ENCODE data around the gene IL18.
A peak's percentile ranks its signal among the peaks of the same experiment; 100 is the strongest.

Gene IL18

DNA sequence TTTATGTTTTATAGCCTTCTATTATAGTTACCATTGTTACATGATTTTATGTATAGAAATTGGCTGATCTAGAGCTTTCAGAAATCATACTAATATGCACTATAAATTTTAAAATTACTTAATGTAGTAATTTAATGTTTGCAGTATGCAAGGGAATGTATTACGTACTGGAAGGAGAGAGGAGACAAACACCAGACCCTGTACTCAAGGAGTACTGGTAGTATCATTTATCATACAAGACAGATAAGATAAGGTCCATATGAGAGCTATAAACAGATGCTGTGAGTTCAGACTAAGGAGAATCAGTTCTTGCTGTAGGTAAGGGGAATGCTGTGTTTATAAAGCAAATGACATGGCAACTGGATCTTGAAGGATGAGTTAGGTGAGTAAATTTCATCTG lies 12.2 kb upstream of the IL18 start:
- H3K79me2 ChIP-seq (ENCODE audit: control insufficient read depth, insufficient read depth, low read length) = no peaks in the 10 kb centered on the region
- H3K79me1 ChIP-seq (ENCODE audit: low read length) = no peaks in the 10 kb centered on the region
- no peaks in the 10 kb centered on the region for H3K4me1 ChIP-seq (ENCODE audit: control insufficient read depth, low read depth, low read length)
- no peak overlapping the region for H2BK5ac ChIP-seq (ENCODE audit: low read length)
- no peaks in the 10 kb centered on the region for H3K27me3 ChIP-seq (ENCODE audit: insufficient read depth, low read length, poor library complexity)
- no peak overlapping the region for H3K4me2 ChIP-seq (ENCODE audit: low read length)
- no peak overlapping the region for H3K4ac ChIP-seq (ENCODE audit: low read depth, low read length)
- no peak overlapping the region for H2BK15ac ChIP-seq (replicated peaks; ENCODE audit: low read depth)
- H3K56ac ChIP-seq (ENCODE audit: low read length) = no peak overlapping the region
- H3K9ac ChIP-seq (ENCODE audit: low read length) = no peak overlapping the region
- H4K8ac ChIP-seq (ENCODE audit: low read depth, low read length) = no peak overlapping the region
- H3K36me3 ChIP-seq (ENCODE audit: control insufficient read depth, insufficient read depth, low read length) = no peaks in the 10 kb centered on the region
- DNase-seq = no peak
- no peak overlapping the region for H3K18ac ChIP-seq (ENCODE audit: low read length)
- no peak overlapping the region for H3K23ac ChIP-seq (ENCODE audit: low read length)
- no peak overlapping the region for H4K5ac ChIP-seq (ENCODE audit: low read length)
- no peak overlapping the region for H3K27ac ChIP-seq (ENCODE audit: low read depth, low read length)
- no peak overlapping the region for H3K4me3 ChIP-seq (ENCODE audit: low read length)
- H2AK5ac ChIP-seq (ENCODE audit: low read length) = no peak overlapping the region
- H2BK120ac ChIP-seq (ENCODE audit: low read depth, low read length) = no peak overlapping the region
- no CpG with 5 or more reads among the region's 1 CpG for WGBS (ENCODE audit: extremely low coverage, insufficient coverage, low lambda C conversion rate)

- Histone ChIP-seq H4K8ac (ENCODE audit: low read depth, low read length) (no peak overlapping the region), H3K56ac (ENCODE audit: low read length) (no peak overlapping the region), H3K9ac (ENCODE audit: low read length) (no peak overlapping the region), H3K27ac (ENCODE audit: low read depth, low read length) (no peak overlapping the region), H3K27me3 (ENCODE audit: insufficient read depth, low read length, poor library complexity) (no peaks in the 10 kb centered on the region), H3K4me1 (ENCODE audit: control insufficient read depth, low read depth, low read length) (no peaks in the 10 kb centered on the region), H4K5ac (ENCODE audit: low read length) (no peak overlapping the region), H3K79me1 (ENCODE audit: low read length) (no peaks in the 10 kb centered on the region), H3K79me2 (ENCODE audit: control insufficient read depth, insufficient read depth, low read length) (no peaks in the 10 kb centered on the region), H2BK5ac (ENCODE audit: low read length) (no peak overlapping the region), H3K36me3 (ENCODE audit: control insufficient read depth, insufficient read depth, low read length) (no peaks in the 10 kb centered on the region), H3K4me2 (ENCODE audit: low read length) (no peak overlapping the region), H3K23ac (ENCODE audit: low read length) (no peak overlapping the region), H3K18ac (ENCODE audit: low read length) (no peak overlapping the region), H3K4me3 (ENCODE audit: low read length) (no peak overlapping the region), H2AK5ac (ENCODE audit: low read length) (no peak overlapping the region), H2BK120ac (ENCODE audit: low read depth, low read length) (no peak overlapping the region), H2BK15ac (replicated peaks; ENCODE audit: low read depth) (no peak overlapping the region), H3K4ac (ENCODE audit: low read depth, low read length) (no peak overlapping the region)
- no peak for DNase-seq
- WGBS (ENCODE audit: extremely low coverage, insufficient coverage, low lambda C conversion rate) = no CpG with 5 or more reads among the region's 4 CpGs
Observed at GRCh38 chr11:112175599-112175952, 11.7 kb upstream of the IL18 start.

- Histone ChIP-seq H4K8ac (ENCODE audit: low read depth, low read length) (no peak within 1 kb of the TSS), H3K4me2 (ENCODE audit: low read length) (no peak within 1 kb of the TSS), H3K56ac (ENCODE audit: low read length) (no peak within 1 kb of the TSS), H3K36me3 (ENCODE audit: control insufficient read depth, insufficient read depth, low read length) (no peaks in the 10 kb centered on the region), H2BK5ac (ENCODE audit: low read length) (no peak within 1 kb of the TSS), H3K27ac (ENCODE audit: low read depth, low read length) (no peak within 1 kb of the TSS), H3K4me3 (ENCODE audit: low read length) (no peak within 1 kb of the TSS), H2AK5ac (ENCODE audit: low read length) (no peak within 1 kb of the TSS), H3K4me1 (ENCODE audit: control insufficient read depth, low read depth, low read length) (no peaks in the 10 kb centered on the region), H3K79me2 (ENCODE audit: control insufficient read depth, insufficient read depth, low read length) (no peaks in the 10 kb centered on the region), H4K5ac (ENCODE audit: low read length) (no peak within 1 kb of the TSS), H2BK15ac (replicated peaks; ENCODE audit: low read depth) (no peak within 1 kb of the TSS), H3K18ac (ENCODE audit: low read length) (no peak within 1 kb of the TSS), H3K9ac (ENCODE audit: low read length) (no peak within 1 kb of the TSS), H3K27me3 (ENCODE audit: insufficient read depth, low read length, poor library complexity) (no peaks in the 10 kb centered on the region), H2BK120ac (ENCODE audit: low read depth, low read length) (no peak within 1 kb of the TSS), H3K79me1 (ENCODE audit: low read length) (no peaks in the 10 kb centered on the region), H3K4ac (ENCODE audit: low read depth, low read length) (no peak within 1 kb of the TSS), H3K23ac (ENCODE audit: low read length) (no peak within 1 kb of the TSS)
- no CpG with 5 or more reads among the region's 11 CpGs for WGBS (ENCODE audit: extremely low coverage, insufficient coverage, low lambda C conversion rate)
- peak; percentile 70 for DNase-seq
Observed at GRCh38 chr11:112174789-112175598, 11.1 kb upstream of the IL18 start, which contains the start of gene BCO2. BCO2 (plus strand) TSS chr11:112175512; CDS start chr11:112175602, 90 bp downstream.

GRCh38 chr11:112173152-112173551 lies 9.3 kb upstream of the IL18 start:
- no peak overlapping the region for H3K23ac ChIP-seq (ENCODE audit: low read length)
- no peak overlapping the region for H4K8ac ChIP-seq (ENCODE audit: low read depth, low read length)
- H3K18ac ChIP-seq (ENCODE audit: low read length) = no peak overlapping the region
- H3K56ac ChIP-seq (ENCODE audit: low read length) = no peak overlapping the region
- H3K27me3 ChIP-seq (ENCODE audit: insufficient read depth, low read length, poor library complexity) = no peaks in the 10 kb centered on the region
- H2BK120ac ChIP-seq (ENCODE audit: low read depth, low read length) = no peak overlapping the region
- H3K27ac ChIP-seq (ENCODE audit: low read depth, low read length) = no peak overlapping the region
- no peak overlapping the region for H3K4me3 ChIP-seq (ENCODE audit: low read length)
- DNase-seq = no peak
- no peaks in the 10 kb centered on the region for H3K79me1 ChIP-seq (ENCODE audit: low read length)
- no peak overlapping the region for H3K9ac ChIP-seq (ENCODE audit: low read length)
- H4K5ac ChIP-seq (ENCODE audit: low read length) = no peak overlapping the region
- no peak overlapping the region for H3K4me2 ChIP-seq (ENCODE audit: low read length)
- no peaks in the 10 kb centered on the region for H3K4me1 ChIP-seq (ENCODE audit: control insufficient read depth, low read depth, low read length)
- no peak overlapping the region for H2AK5ac ChIP-seq (ENCODE audit: low read length)
- no CpG with 5 or more reads among the region's 3 CpGs for WGBS (ENCODE audit: extremely low coverage, insufficient coverage, low lambda C conversion rate)
- no peak overlapping the region for H2BK15ac ChIP-seq (replicated peaks; ENCODE audit: low read depth)
- no peaks in the 10 kb centered on the region for H3K79me2 ChIP-seq (ENCODE audit: control insufficient read depth, insufficient read depth, low read length)
- H2BK5ac ChIP-seq (ENCODE audit: low read length) = no peak overlapping the region
- no peak overlapping the region for H3K4ac ChIP-seq (ENCODE audit: low read depth, low read length)
- H3K36me3 ChIP-seq (ENCODE audit: control insufficient read depth, insufficient read depth, low read length) = no peaks in the 10 kb centered on the region

DNA sequence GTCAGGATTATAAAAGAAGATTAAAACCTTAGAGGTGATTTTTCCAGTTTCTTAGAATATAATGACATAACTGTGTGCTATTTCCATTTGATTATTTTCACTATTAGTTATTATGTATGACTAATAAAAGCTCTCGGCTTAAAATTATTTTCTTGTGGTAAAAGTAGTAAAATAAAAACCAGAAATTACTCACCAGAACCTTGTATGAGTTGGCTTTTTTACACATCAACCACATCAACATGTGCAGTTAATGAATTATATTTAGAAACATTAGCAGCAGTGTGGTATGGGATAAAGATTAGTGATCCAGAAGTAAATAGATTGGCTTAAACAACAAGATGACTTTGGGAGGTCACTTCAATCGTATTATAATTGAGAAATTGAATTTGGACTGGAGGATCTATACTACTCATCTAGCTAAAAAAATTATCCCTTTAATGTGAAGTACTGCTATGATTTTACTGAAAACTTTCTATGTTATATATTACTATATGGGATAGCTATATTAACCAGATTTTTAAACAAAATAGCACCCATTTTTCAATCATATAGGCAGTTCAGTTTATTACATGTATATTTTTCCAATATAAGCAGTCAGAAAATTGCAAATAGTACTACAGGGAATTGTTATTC lies 8.6 kb upstream of the IL18 start:
- H2BK120ac ChIP-seq (ENCODE audit: low read depth, low read length) = no peak overlapping the region
- H2BK15ac ChIP-seq (replicated peaks; ENCODE audit: low read depth) = no peak overlapping the region
- H3K27ac ChIP-seq (ENCODE audit: low read depth, low read length) = no peak overlapping the region
- WGBS (ENCODE audit: extremely low coverage, insufficient coverage, low lambda C conversion rate) = no CpG with 5 or more reads among the region's 2 CpGs
- no peak overlapping the region for H3K4me2 ChIP-seq (ENCODE audit: low read length)
- no peak overlapping the region for H3K18ac ChIP-seq (ENCODE audit: low read length)
- no peak overlapping the region for H2AK5ac ChIP-seq (ENCODE audit: low read length)
- H3K23ac ChIP-seq (ENCODE audit: low read length) = no peak overlapping the region
- H4K8ac ChIP-seq (ENCODE audit: low read depth, low read length) = no peak overlapping the region
- DNase-seq = no peak
- H3K4me1 ChIP-seq (ENCODE audit: control insufficient read depth, low read depth, low read length) = no peaks in the 10 kb centered on the region
- no peaks in the 10 kb centered on the region for H3K27me3 ChIP-seq (ENCODE audit: insufficient read depth, low read length, poor library complexity)
- no peak overlapping the region for H3K9ac ChIP-seq (ENCODE audit: low read length)
- H3K4ac ChIP-seq (ENCODE audit: low read depth, low read length) = no peak overlapping the region
- H3K79me1 ChIP-seq (ENCODE audit: low read length) = no peaks in the 10 kb centered on the region
- no peak overlapping the region for H2BK5ac ChIP-seq (ENCODE audit: low read length)
- no peak overlapping the region for H3K4me3 ChIP-seq (ENCODE audit: low read length)
- no peaks in the 10 kb centered on the region for H3K36me3 ChIP-seq (ENCODE audit: control insufficient read depth, insufficient read depth, low read length)
- H4K5ac ChIP-seq (ENCODE audit: low read length) = no peak overlapping the region
- no peak overlapping the region for H3K56ac ChIP-seq (ENCODE audit: low read length)
- H3K79me2 ChIP-seq (ENCODE audit: control insufficient read depth, insufficient read depth, low read length) = no peaks in the 10 kb centered on the region

Measured in mesendoderm (in vitro differentiated cells).